HCT116 (cell line): ENCODE data around the gene HDAC10. TPM values are rescaled to one million over a fixed set of nuclear protein-coding genes. Genes with fewer than 3 reads are reported as not detected.

ENCODE experiments used
- ATAC-seq: fragments of 200-7000 bp; cut with Tn5 transposase; 2 replicates; pipeline ENCODE4 v1.9.1; 2020; ENCODE audit warnings: mild to moderate bottlenecking, moderate library complexity
- BruUV-seq: library from RNA; stranded (reverse); fragments of 400-500 nt; replicated peaks from 2 replicates; lab custom pipeline; 2021; lab: Mats Ljungman, UMichigan
- CTCF ChIA-PET: fragments of 300-600 bp; sonication (Branson Sonifier 250); formaldehyde crosslinking; loops from one replicate; lab custom pipeline; 2021; ENCODE audit warnings: antibody characterized with exemption; lab: Charles Lee
- POLR2A ChIA-PET: fragments of 300-600, 350-600 bp; sonication (Branson Sonifier 250); formaldehyde crosslinking; loops from one replicate; lab custom pipeline; 2021; ENCODE audit warnings: antibody characterized with exemption; lab: Charles Lee
- RAD21 ChIA-PET, 2 experiments: fragments of 300-600 bp; sonication (Branson Sonifier 250); formaldehyde crosslinking; loops; one replicate each; lab custom pipeline; 2023; ENCODE audit warnings: low total read pairs in 2 of 2; ENCODE audit not compliant: uncharacterized antibody in 2 of 2, unreplicated experiment in 2 of 2, low non-redundant PET in 1 of 2; lab: Charles Lee
- DNase-seq: peaks from one replicate; pipeline ENCODE4 v3.0.0-alpha.2; 2010; ENCODE audit warnings: low read depth, low spot score
- H2AFZ ChIP-seq: fragments of 200-600 bp; shearing (Covaris generic), sonication (generic); 2 replicates; pipeline ENCODE4 v1.6.1; 2017; ENCODE audit warnings: low read depth, mixed run types, mixed read lengths, antibody characterized with exemption, low read length; ENCODE audit not compliant: poor library complexity, severe bottlenecking
- H3K27ac ChIP-seq: 2 replicates; pipeline ENCODE4 v1.5.1; 2012; ENCODE audit warnings: low read depth, low read length
- H3K27me3 ChIP-seq: fragments of 200-600 bp; sonication (generic); 2 replicates; pipeline ENCODE4 v1.6.1; 2016; ENCODE audit warnings: mixed run types, low read length, mixed read lengths; ENCODE audit not compliant: insufficient read depth
- H3K36me3 ChIP-seq, 2 experiments: fragments of 200-500 bp in 1 of 2; fragments of 200-600 bp in 1 of 2; sonication (Bioruptor generic) in 1 of 2; sonication (generic) in 1 of 2; 2 replicates each; pipeline versions ENCODE4 v1.5.1 to v1.6.1; 2014 to 2016; ENCODE audit warnings: low read length in 2 of 2, inconsistent platforms in 1 of 2, mixed read lengths in 1 of 2, mixed run types in 1 of 2; ENCODE audit not compliant: insufficient read depth in 2 of 2, control insufficient read depth in 1 of 2
- H3K4me1 ChIP-seq, 2 experiments: fragments of 200-600 bp in 1 of 2; sonication (generic) in 1 of 2; 2 replicates each; pipeline versions ENCODE4 v1.5.1 to v1.6.1; 2012 to 2017; ENCODE audit warnings: low read length in 2 of 2, inconsistent platforms in 1 of 2, mild to moderate bottlenecking in 1 of 2, mixed read lengths in 1 of 2, mixed run types in 1 of 2, moderate library complexity in 1 of 2; ENCODE audit not compliant: insufficient read depth in 2 of 2, control insufficient read depth in 1 of 2
- H3K4me2 ChIP-seq: fragments of 200-600 bp; sonication (generic); 2 replicates; pipeline ENCODE4 v1.6.1; 2017; ENCODE audit warnings: mixed run types, low read length, mixed read lengths
- H3K4me3 ChIP-seq, 2 experiments: fragments of 200-600 bp in 1 of 2; sonication (generic) in 1 of 2; replicated peaks in 1 of 2; 2 replicates each; pipeline ENCODE4 v1.5.1; 2011 to 2016; ENCODE audit warnings: low read length in 2 of 2, control low read depth in 1 of 2, low read depth in 1 of 2, mild to moderate bottlenecking in 1 of 2, mixed read lengths in 1 of 2, mixed run types in 1 of 2
- H3K79me2 ChIP-seq: fragments of 200-600 bp; sonication (generic); 2 replicates; pipeline ENCODE4 v1.6.1; 2017; ENCODE audit warnings: mild to moderate bottlenecking, mixed run types, low read length, moderate library complexity, mixed read lengths; ENCODE audit not compliant: insufficient read depth
- H3K9ac ChIP-seq: fragments of 200-600 bp; sonication (generic); 2 replicates; pipeline ENCODE4 v1.6.1; 2016; ENCODE audit warnings: low read length, mixed read lengths
- H3K9me2 ChIP-seq: fragments of 200-600 bp; sonication (generic), shearing (Covaris generic); 2 replicates; pipeline ENCODE4 v1.6.1; 2017; ENCODE audit warnings: mixed run types, mild to moderate bottlenecking, moderate library complexity; ENCODE audit not compliant: insufficient read depth
- H3K9me3 ChIP-seq, 2 experiments: fragments of 200-500 bp in 1 of 2; fragments of 200-600 bp in 1 of 2; sonication (Bioruptor generic) in 1 of 2; sonication (generic) in 1 of 2; 2 replicates each; pipeline ENCODE4 v1.6.1; 2014 to 2017; ENCODE audit warnings: low read length in 2 of 2, mixed read lengths in 2 of 2, inconsistent platforms in 1 of 2, low read depth in 1 of 2, mild to moderate bottlenecking in 1 of 2, mixed run types in 1 of 2, moderate library complexity in 1 of 2; ENCODE audit not compliant: control insufficient read depth in 1 of 2, insufficient read depth in 1 of 2
- H4K20me1 ChIP-seq: fragments of 200-600 bp; sonication (generic), shearing (Covaris generic); 2 replicates; pipeline ENCODE4 v1.6.1; 2017; ENCODE audit warnings: mixed run types, mild to moderate bottlenecking, moderate library complexity; ENCODE audit not compliant: insufficient read depth
- CBX3 ChIP-seq: IDR thresholded peaks from 2 replicates; pipeline ENCODE4 v1.6.1; 2012; ENCODE audit warnings: low read depth
- ELF1 ChIP-seq: IDR thresholded peaks from 2 replicates; pipeline ENCODE4 v1.6.1; 2012; ENCODE audit warnings: low read depth, borderline replicate concordance
- EZH2phosphoT487 ChIP-seq: fragments of 200-600 bp; IDR thresholded peaks from 2 replicates; pipeline ENCODE4 v1.6.1; 2018; ENCODE audit warnings: antibody characterized with exemption, borderline replicate concordance
- FOSL1 ChIP-seq: IDR thresholded peaks from 2 replicates; pipeline ENCODE4 v1.6.1; 2012; ENCODE audit warnings: low read depth
- JUND ChIP-seq: IDR thresholded peaks from 2 replicates; pipeline ENCODE4 v1.6.1; 2012
- RAD21 ChIP-seq: IDR thresholded peaks from 2 replicates; pipeline ENCODE4 v1.6.1; 2012; ENCODE audit warnings: low read depth, mild to moderate bottlenecking
- SIN3A ChIP-seq: IDR thresholded peaks from 2 replicates; pipeline ENCODE4 v1.6.1; 2012; ENCODE audit warnings: low read depth
- SP1 ChIP-seq: IDR thresholded peaks from 2 replicates; pipeline ENCODE4 v1.6.1; 2012; ENCODE audit warnings: low read depth
- SRF ChIP-seq: IDR thresholded peaks from 2 replicates; pipeline ENCODE4 v1.6.1; 2012; ENCODE audit warnings: low read depth
- ZNF274 ChIP-seq: fragments of 200-500 bp; sonication (Bioruptor generic); IDR thresholded peaks from 2 replicates; pipeline ENCODE4 v1.6.1; 2014; ENCODE audit warnings: mild to moderate bottlenecking, low read depth, low read length, inconsistent platforms
- intact Hi-C: fragments of 100-400 bp; cut with micrococcal nuclease; formaldehyde crosslinking; loops from 2 replicates; pipeline ENCODE4 v1.10.0; 2022
- total RNA-seq: library from RNA; stranded (reverse); gene quantifications from one replicate; pipeline ENCODE4 v1.2.1, GENCODE V29; 2021; ENCODE audit not compliant: unreplicated experiment
- TF ChIP-seq, protein P1 (sequence below): IDR thresholded peaks from 2 replicates; pipeline ENCODE4 v1.6.1; 2012; ENCODE audit warnings: low read depth
- TF ChIP-seq, protein P2 (sequence below), 3 experiments: fragments of 200-600 bp in 1 of 3; sonication (generic) in 1 of 3; IDR thresholded peaks in 2 of 3; conservative IDR thresholded peaks in 1 of 3; 2 replicates each; pipeline ENCODE4 v1.5.1; 2012 to 2017; ENCODE audit warnings: low read depth in 2 of 3, low read length in 2 of 3, antibody characterized with exemption in 1 of 3, borderline replicate concordance in 1 of 3, control low read depth in 1 of 3, mild to moderate bottlenecking in 1 of 3, mixed read lengths in 1 of 3, mixed run types in 1 of 3, moderate library complexity in 1 of 3; ENCODE audit not compliant: insufficient read depth in 1 of 3

The HDAC10 gene
- total RNA-seq, 1 experiment from 2014 or later, result 67.5 TPM

DNA sequence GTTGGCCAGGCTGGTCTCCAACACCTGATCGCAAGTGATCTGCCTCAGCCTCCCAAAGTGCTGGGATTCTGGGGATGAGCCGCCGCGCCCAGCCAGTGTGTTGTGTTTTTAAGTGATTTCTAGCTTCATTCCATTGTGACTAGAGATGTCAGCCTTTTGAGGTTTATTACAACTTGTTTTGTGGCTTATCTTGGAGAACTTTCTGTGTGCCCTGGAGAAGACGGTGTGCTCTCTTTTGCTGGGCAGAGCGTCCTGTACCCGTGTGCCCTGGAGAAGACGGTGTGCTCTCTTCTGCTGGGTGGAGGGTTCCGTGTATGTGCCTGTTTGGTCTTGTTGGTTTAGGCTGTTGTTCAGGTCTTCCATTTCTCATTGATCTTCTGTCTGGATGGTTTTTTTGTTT is 37.8 kb downstream of the HDAC10 start:
- intact Hi-C loops, result no loop called here
- no peak for DNase-seq
- ATAC-seq, result no peak
- no peak overlapping the region for H3K27ac ChIP-seq
- peaks cover 17% of the 10 kb centered on the region; the same call in 1 of the 2 replicates for H3K79me2 ChIP-seq
- no peaks in the 10 kb centered on the region for H3K27me3 ChIP-seq
- CTCF ChIA-PET, result no interaction called here
- no peak overlapping the region for H3K4me3 ChIP-seq
- no peaks in the 10 kb centered on the region for H3K9me3 ChIP-seq
- no peak overlapping the region for H2AFZ ChIP-seq
- BruUV-seq, result no TSS peak
- H3K4me2 ChIP-seq, result no peak overlapping the region
- no peaks in the 10 kb centered on the region for H3K4me1 ChIP-seq
- no peaks in the 10 kb centered on the region for H3K9me2 ChIP-seq
- no peak overlapping the region for H3K9ac ChIP-seq
- TF ChIP-seq JUND (no peak), CBX3 (no peak), SIN3A (no peak), ZNF274 (no peak), FOSL1 (no peak), SP1 (no peak), ELF1 (no peak)
- TF ChIP-seq, protein P1, sequence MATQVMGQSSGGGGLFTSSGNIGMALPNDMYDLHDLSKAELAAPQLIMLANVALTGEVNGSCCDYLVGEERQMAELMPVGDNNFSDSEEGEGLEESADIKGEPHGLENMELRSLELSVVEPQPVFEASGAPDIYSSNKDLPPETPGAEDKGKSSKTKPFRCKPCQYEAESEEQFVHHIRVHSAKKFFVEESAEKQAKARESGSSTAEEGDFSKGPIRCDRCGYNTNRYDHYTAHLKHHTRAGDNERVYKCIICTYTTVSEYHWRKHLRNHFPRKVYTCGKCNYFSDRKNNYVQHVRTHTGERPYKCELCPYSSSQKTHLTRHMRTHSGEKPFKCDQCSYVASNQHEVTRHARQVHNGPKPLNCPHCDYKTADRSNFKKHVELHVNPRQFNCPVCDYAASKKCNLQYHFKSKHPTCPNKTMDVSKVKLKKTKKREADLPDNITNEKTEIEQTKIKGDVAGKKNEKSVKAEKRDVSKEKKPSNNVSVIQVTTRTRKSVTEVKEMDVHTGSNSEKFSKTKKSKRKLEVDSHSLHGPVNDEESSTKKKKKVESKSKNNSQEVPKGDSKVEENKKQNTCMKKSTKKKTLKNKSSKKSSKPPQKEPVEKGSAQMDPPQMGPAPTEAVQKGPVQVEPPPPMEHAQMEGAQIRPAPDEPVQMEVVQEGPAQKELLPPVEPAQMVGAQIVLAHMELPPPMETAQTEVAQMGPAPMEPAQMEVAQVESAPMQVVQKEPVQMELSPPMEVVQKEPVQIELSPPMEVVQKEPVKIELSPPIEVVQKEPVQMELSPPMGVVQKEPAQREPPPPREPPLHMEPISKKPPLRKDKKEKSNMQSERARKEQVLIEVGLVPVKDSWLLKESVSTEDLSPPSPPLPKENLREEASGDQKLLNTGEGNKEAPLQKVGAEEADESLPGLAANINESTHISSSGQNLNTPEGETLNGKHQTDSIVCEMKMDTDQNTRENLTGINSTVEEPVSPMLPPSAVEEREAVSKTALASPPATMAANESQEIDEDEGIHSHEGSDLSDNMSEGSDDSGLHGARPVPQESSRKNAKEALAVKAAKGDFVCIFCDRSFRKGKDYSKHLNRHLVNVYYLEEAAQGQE, result no peak
- H4K20me1 ChIP-seq, result no peaks in the 10 kb centered on the region
- POLR2A ChIA-PET, result no interaction called here
- H3K36me3 ChIP-seq, result peaks cover 26 to 34% of the 10 kb centered on the region in 2 experiments
- RAD21 ChIA-PET, result no interaction called here

GRCh38 chr22:50211147-50211546 is 39.9 kb downstream of the HDAC10 start:
- no TSS peak for BruUV-seq
- ATAC-seq (no peak), DNase-seq (no peak)
- RAD21 ChIA-PET, result no interaction called here
- intact Hi-C loops, result no loop called here
- H3K4me3 ChIP-seq, result no peak overlapping the region
- peaks cover 0 to 14% of the 10 kb centered on the region in 2 experiments; a peak in 2 of 4 replicates for H3K4me1 ChIP-seq
- H3K79me2 ChIP-seq, result peaks cover 17% of the 10 kb centered on the region; the same call in 1 of the 2 replicates
- POLR2A ChIA-PET, result no interaction called here
- no peaks in the 10 kb centered on the region for H3K27me3 ChIP-seq
- H3K9ac ChIP-seq, result no peak overlapping the region
- CTCF ChIA-PET, result interaction anchor here (0.9 to 1.2 kb wide), 2 partner anchors 62 kb away, joined by 3 to 5 read pairs; no protein-coding TSS in a partner anchor
- H2AFZ ChIP-seq, result no peak overlapping the region
- H3K27ac ChIP-seq, result no peak overlapping the region
- peaks cover 17 to 20% of the 10 kb centered on the region in 2 experiments for H3K36me3 ChIP-seq
- H4K20me1 ChIP-seq, result no peaks in the 10 kb centered on the region
- no peaks in the 10 kb centered on the region for H3K9me2 ChIP-seq
- H3K4me2 ChIP-seq, result no peak overlapping the region
- H3K9me3 ChIP-seq, result no peaks in the 10 kb centered on the region
- no peak for TF ChIP-seq SP1
- TF ChIP-seq ELF1, result no peak
- TF ChIP-seq, protein P2, sequence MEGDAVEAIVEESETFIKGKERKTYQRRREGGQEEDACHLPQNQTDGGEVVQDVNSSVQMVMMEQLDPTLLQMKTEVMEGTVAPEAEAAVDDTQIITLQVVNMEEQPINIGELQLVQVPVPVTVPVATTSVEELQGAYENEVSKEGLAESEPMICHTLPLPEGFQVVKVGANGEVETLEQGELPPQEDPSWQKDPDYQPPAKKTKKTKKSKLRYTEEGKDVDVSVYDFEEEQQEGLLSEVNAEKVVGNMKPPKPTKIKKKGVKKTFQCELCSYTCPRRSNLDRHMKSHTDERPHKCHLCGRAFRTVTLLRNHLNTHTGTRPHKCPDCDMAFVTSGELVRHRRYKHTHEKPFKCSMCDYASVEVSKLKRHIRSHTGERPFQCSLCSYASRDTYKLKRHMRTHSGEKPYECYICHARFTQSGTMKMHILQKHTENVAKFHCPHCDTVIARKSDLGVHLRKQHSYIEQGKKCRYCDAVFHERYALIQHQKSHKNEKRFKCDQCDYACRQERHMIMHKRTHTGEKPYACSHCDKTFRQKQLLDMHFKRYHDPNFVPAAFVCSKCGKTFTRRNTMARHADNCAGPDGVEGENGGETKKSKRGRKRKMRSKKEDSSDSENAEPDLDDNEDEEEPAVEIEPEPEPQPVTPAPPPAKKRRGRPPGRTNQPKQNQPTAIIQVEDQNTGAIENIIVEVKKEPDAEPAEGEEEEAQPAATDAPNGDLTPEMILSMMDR (IDR thresholded peaks at IDR 0.05 in 2 of 3, conservative IDR thresholded peaks at IDR 0.05 in 1 of 3; ENCODE audit: borderline replicate concordance in 1 of 3, insufficient read depth in 1 of 3, low read depth in 2 of 3, low read length in 2 of 3), result no peak
- TF ChIP-seq RAD21, result no peak
- no peak for TF ChIP-seq EZH2phosphoT487
- TF ChIP-seq CBX3, result no peak
- TF ChIP-seq SRF, result no peak
- TF ChIP-seq, protein P1, result no peak
